Left lung (tissue), 10 donors: ENCODE results near the gene SYNGR4. TPM values are rescaled to one million over a fixed set of nuclear protein-coding genes. Genes with fewer than 3 reads are reported as not detected.

ENCODE experiments used
- ATAC-seq: fragments of 200-7000 bp; cut with Tn5 transposase; one replicate; pipeline ENCODE4 v1.9.1; 2020; ENCODE audit warnings: moderate library complexity
- DNase-seq, 4 donors: peaks; one replicate each; pipeline ENCODE4 v3.0.0-alpha.2; 2013 to 2020
- H3K27ac ChIP-seq, 2 donors: fragments of 200-600 bp; sonication (generic) in 1 of 2; one replicate each; pipeline versions ENCODE4 v1.5.0 to v1.8.0; 2020 to 2021
- H3K27me3 ChIP-seq, 2 donors: fragments of 200-600 bp; sonication (generic) in 1 of 2; one replicate each; pipeline versions ENCODE4 v1.5.0 to v1.8.0; 2020 to 2021
- H3K36me3 ChIP-seq, 2 donors: fragments of 200-600 bp; sonication (generic) in 1 of 2; one replicate each; pipeline versions ENCODE4 v1.5.0 to v1.8.0; 2020 to 2021
- H3K4me1 ChIP-seq, 2 donors: fragments of 200-600 bp; one replicate each; pipeline ENCODE4 v1.8.0; 2021
- H3K4me3 ChIP-seq, 2 donors: fragments of 200-600 bp; sonication (generic) in 1 of 2; one replicate each; pipeline versions ENCODE4 v1.5.0 to v1.8.0; 2020 to 2021; ENCODE audit warnings: mild to moderate bottlenecking in 1 of 2
- H3K9me3 ChIP-seq, 2 donors: fragments of 200-600 bp; sonication (generic) in 1 of 2; one replicate each; pipeline versions ENCODE4 v1.5.0 to v1.8.0; 2020 to 2021
- intact Hi-C, 2 donors: fragments of 100-400 bp; cut with DNase I; formaldehyde crosslinking; loops; one replicate each; pipeline versions ENCODE4 v1.11.2 to v1.14.2; 2022
- polyA plus RNA-seq, 6 donors: library from polyadenylated mRNA; unstranded; fragments of 120-200 nt; gene quantifications; one replicate each; pipeline ENCODE4 v1.2.1, GENCODE V29; 2013; ENCODE audit not compliant: insufficient read length in 6 of 6
- total RNA-seq, 2 donors: library from RNA; stranded (reverse); fragmentation: NEBNext Ultra II Directional; extraction: Animal tissue kit (Norgen Biotek cat#: 25700); gene quantifications; one replicate each; pipeline ENCODE4 v1.2.1, GENCODE V29; 2021
- TF ChIP-seq, protein P1 (sequence below), 2 donors: fragments of 200-600 bp; sonication (generic) in 1 of 2; IDR thresholded peaks; one replicate each; pipeline versions ENCODE4 v1.5.0 to v1.8.0; 2021; ENCODE audit warnings: antibody characterized with exemption in 2 of 2
- donor health status: DM: no; HTN: yes; CAD: no.
- donor health status: DM: no; HTN: no; CAD: no.

Gene SYNGR4
- total and polyA plus RNA-seq, 8 donors, result 0.14 to 0.65 TPM; not detected in 6

DNA sequence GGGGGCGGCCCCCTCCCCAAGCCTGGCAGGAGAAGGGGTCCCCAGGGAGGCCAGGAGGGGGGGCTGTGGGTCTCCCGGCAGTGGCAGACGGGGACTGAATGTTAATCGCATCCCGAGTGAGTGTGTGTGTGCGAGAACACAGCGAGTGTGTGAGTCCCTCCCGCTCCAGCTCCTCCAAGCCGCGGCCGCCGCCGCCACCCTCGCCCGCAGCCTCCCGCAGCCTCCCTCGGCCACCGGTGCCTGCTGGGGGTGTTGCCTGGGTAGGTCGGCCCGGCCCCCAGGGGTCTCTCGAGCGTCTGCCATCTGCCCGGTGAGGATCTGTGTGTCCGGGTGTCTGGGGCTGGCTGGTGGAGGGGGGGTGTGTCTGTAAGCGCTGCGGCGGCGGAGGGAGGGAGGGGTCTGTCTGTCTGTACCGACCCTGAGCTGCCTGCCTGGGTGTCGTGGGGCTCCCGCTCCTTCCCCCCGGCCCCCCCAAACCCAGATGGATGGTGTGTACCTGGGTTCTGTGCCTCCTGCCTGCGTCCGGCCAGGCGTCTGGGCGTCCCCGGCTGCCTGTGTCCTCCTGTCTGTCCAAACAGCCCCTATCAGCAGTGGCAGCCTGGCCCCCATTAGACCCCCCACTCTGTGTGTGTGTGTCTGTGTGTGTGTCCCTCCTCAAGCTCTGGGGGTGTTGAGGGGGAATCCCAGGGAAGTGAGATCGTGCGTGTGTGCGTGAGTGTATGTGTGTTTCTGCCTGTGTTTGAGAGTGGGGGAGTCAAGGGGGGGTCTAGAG, 29.6 kb downstream of the SYNGR4 start, which contains the start of gene GRIN2D:
GRIN2D (plus strand) TSS at position 110 of the 772 bp plus-strand sequence. CDS start 4,725 bp downstream, outside the sequence.
- TF ChIP-seq, protein P1, sequence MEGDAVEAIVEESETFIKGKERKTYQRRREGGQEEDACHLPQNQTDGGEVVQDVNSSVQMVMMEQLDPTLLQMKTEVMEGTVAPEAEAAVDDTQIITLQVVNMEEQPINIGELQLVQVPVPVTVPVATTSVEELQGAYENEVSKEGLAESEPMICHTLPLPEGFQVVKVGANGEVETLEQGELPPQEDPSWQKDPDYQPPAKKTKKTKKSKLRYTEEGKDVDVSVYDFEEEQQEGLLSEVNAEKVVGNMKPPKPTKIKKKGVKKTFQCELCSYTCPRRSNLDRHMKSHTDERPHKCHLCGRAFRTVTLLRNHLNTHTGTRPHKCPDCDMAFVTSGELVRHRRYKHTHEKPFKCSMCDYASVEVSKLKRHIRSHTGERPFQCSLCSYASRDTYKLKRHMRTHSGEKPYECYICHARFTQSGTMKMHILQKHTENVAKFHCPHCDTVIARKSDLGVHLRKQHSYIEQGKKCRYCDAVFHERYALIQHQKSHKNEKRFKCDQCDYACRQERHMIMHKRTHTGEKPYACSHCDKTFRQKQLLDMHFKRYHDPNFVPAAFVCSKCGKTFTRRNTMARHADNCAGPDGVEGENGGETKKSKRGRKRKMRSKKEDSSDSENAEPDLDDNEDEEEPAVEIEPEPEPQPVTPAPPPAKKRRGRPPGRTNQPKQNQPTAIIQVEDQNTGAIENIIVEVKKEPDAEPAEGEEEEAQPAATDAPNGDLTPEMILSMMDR (IDR thresholded peaks at IDR 0.05), result no peak
- Histone ChIP-seq H3K27me3 (peaks cover 44 to 65% of the 10 kb centered on the region in 2 donors), H3K4me3 (no peak within 1 kb of the TSS), H3K4me1 (peaks cover 0 to 39% of the 10 kb centered on the region in 2 donors), H3K9me3 (no peaks in the 10 kb centered on the region), H3K27ac (no peak within 1 kb of the TSS), H3K36me3 (peaks cover 0 to 8% of the 10 kb centered on the region in 2 donors)
- DNase-seq (peak in 1 of 4 donors; percentile 76), ATAC-seq (no peak)
- intact Hi-C loops, result no loop called here

DNA sequence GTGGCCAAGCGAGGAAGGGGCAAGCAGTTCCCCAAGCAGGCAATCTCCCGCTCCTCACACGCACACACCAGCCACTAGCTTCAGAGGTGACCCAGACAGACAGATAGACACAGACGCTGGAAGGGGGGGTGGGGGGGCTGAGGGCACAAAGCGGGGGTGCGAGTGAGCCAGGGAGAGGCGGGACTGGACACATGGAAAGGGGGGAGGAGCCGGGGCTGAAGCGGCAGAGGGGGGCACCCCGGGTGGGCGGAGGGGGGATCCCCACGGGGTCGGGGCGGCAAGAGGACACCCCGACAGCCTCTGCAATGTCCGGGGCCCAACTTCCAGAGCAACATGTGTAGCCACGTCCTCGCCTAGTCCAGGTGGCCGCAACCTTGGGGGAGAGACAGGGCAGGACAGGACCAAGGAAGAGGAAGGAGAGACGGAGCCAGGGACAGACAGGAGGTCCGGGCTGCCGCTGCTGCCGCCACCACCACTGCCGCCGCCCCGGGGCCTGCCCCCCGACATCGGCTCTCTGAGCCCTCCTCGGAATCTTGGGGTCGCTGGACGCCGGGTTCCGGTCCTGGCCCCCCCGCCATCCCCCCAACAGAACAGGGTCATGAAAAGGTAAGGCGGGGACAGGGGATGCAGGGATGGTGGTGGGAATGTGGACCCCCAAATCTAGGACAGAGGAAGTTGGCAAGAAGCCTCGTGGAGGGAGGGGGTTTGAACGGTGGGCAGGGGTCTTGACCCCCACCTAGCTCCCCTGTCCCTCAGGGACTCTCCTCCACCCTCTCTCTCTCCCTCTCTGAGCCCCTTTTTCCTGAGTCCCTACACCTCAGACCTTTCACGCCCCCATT, 30.4 kb downstream of the SYNGR4 start:
- H3K27me3 ChIP-seq, result peaks cover 44 to 68% of the 10 kb centered on the region in 2 donors
- no peak overlapping the region for H3K27ac ChIP-seq
- H3K36me3 ChIP-seq, result peaks cover 0 to under 1% of the 10 kb centered on the region in 2 donors
- TF ChIP-seq, protein P1 (IDR thresholded peaks at IDR 0.05), result no peak
- intact Hi-C loops, result no loop called here
- H3K9me3 ChIP-seq, result no peaks in the 10 kb centered on the region
- DNase-seq, result no peak
- ATAC-seq, result no peak
- H3K4me1 ChIP-seq, result peaks cover 0 to 37% of the 10 kb centered on the region in 2 donors
- H3K4me3 ChIP-seq, result no peak overlapping the region

DNA sequence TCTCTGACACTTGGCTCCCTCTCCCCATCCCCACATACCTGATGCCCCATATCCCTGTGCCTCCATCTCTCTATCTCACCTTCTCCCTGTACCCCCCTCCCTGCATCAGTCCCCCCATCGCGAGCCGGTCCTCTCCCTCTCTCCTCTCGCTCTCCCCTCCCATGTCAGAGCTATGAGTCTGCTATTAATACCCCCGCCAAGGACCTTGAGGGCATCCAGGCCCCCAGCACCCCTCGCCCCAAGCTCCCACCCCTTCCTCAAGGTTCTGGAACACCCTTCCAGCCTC, 30.9 kb downstream of the SYNGR4 start:
- TF ChIP-seq, protein P1 (IDR thresholded peaks at IDR 0.05), result no peak
- H3K4me1 ChIP-seq, result peaks cover 0 to 37% of the 10 kb centered on the region in 2 donors
- no peak for ATAC-seq
- H3K9me3 ChIP-seq, result no peaks in the 10 kb centered on the region
- no peak overlapping the region for H3K27ac ChIP-seq
- peaks cover 44 to 68% of the 10 kb centered on the region in 2 donors for H3K27me3 ChIP-seq
- intact Hi-C loops, result no loop called here
- no peak for DNase-seq
- H3K4me3 ChIP-seq, result no peak overlapping the region
- H3K36me3 ChIP-seq, result no peaks in the 10 kb centered on the region

DNA sequence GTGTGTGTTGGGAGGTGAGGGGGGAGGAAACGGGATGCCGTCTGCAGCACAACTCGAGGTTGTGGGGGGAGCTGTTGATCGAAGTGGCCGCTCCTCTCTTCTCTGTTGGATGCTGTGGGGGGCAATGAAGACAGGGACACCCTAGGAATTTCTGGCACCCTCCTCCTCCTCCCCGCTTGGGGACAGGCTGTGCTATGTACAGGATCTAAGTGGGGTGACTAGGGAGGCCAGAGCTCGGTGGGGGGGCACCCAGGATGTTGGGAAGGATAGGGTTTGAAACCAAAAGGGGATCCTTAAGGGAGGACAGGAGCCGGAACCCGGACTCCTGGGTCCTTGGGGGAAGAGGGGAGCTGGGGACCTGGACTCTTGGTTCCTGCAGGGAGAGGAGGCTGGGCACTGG, 31.3 kb downstream of the SYNGR4 start:
- Histone ChIP-seq H3K9me3 (no peaks in the 10 kb centered on the region), H3K4me3 (no peak overlapping the region), H3K36me3 (no peaks in the 10 kb centered on the region), H3K4me1 (peaks cover 0 to 37% of the 10 kb centered on the region in 2 donors), H3K27ac (no peak overlapping the region), H3K27me3 (peaks cover 44 to 68% of the 10 kb centered on the region in 2 donors)
- intact Hi-C loops, result no loop called here
- no peak for ATAC-seq
- no peak for DNase-seq
- TF ChIP-seq, protein P1 (IDR thresholded peaks at IDR 0.05), result no peak
